ENCODE data around the gene SETD1B.
"Not testable (repeated sequence)": the region's sequence is repeated elsewhere in the genome, so short reads cannot be mapped to it uniquely, and the experiment has no call there.

SETD1B gene

DNA sequence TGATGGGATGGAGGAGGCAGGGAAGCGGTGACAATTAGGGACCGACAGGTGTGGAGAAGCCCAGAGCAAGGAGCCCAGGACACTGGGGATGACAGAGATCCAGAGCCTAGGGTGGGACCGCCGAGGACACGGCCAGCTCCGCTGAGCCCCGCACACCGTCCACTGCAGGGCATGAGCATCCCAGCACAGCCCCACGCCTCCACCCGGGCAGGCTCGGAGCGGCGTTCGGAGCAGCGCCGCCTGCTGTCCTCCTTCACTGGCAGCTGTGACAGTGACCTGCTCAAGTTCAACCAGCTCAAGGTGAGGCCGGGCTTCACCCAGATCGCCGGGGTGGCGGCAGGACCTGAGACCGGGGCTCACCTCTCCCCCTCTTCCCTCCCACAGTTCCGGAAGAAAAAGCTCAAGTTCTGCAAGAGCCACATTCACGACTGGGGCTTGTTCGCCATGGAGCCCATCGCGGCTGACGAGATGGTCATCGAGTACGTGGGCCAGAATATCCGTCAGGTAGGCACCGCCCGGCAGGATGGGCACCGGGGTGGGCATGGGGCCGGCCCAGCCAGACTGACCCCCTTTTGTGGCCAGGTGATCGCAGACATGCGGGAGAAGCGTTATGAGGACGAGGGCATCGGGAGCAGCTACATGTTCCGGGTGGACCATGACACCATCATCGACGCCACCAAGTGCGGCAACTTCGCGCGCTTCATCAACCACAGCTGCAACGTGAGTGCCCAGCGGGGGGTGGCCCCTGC is 23.7 kb downstream of the SETD1B start:
- no peak for DNase-seq

DNA sequence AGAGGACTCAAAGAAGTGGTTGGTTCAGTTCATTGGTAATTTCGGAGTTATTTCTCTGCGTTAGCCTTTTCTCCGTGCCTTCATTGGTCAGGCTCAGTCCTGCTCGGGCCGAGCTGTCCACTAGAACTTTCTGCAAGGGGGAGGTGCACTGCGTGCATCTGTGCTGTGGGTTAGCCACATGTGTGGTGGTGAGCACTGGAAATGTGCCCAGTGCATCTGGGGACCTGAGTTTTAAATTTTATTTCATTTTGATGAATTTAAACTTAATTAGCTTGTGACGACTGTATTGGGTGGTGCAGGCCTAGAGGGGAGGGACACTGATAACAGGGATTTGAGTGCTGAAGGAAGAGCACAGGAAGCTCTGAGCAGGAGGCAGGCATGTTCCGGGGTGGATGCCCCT is 24.5 kb downstream of the SETD1B start:
- DNase-seq: no peak

DNA sequence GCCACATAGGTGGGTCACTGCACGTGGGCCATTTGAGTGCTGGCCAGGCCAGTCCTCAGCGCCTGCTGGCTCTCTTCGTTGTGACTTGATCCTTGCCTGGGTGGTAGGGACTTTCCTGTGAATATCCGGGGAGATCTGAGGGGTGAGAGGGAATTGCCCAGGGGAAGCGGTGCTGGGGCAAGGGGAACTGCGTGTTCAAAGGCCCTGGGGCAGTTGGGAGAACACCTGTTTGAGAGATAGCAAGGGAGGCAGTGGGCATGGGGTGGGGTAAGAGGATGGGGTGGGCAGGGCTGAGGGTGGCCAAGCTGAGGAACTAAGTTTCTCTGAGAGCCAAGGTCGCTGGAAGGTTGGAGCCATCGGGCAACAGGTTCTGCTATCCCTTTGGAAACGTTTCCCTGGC is 25.0 kb downstream of the SETD1B start:
- DNase-seq: no peak

DNA sequence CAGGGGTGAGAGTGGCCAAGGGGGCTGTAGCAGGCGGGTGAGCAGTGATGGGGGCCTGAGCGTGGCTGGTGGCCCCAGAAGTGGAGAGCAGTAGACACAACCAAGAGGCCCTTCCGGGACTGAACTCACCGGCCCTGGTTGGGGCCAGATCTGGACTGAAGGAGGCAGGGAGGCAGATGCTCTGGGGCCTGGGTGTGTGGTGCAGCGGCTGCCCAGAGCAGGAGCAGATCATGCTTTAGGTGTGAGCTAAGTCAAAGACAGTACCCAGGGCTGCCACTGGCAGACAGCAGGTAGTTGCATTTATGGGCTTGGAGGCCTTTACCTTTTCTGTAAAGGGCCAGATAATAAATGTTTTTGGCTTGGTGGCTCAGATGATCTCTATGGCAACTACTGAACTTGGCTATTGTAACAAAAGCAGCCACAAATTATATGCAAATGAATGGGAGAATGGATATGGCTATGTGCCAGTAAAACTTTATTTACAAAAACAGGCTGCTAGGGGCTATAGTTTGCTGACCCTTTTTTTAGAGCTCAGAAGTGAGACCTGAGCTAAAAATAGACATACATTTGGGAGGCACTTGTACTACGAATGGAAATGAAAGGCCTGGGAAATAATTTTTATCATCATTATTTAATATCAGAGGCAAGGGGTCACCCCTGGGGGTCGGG is 25.6 kb downstream of the SETD1B start:
- DNase-seq: no peak

DNA sequence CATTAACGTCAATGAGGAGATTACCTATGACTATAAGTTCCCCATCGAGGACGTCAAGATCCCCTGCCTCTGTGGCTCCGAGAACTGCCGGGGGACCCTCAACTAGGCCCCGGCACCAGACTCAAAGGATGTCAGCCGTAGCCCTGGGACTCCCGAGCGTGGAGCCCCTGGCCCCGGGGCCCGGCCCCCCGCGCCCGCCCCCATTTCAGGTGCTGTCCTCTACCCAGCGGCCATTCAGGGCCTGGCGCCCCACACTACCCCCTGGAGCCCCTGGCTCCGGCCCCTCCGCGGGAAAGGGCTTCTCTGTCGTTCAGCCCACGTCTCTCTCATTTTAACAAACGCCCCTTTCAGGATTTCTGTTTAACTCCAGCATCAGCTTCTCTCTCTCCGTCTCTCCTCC is 26.3 kb downstream of the SETD1B start:
- no peak for DNase-seq

DNA sequence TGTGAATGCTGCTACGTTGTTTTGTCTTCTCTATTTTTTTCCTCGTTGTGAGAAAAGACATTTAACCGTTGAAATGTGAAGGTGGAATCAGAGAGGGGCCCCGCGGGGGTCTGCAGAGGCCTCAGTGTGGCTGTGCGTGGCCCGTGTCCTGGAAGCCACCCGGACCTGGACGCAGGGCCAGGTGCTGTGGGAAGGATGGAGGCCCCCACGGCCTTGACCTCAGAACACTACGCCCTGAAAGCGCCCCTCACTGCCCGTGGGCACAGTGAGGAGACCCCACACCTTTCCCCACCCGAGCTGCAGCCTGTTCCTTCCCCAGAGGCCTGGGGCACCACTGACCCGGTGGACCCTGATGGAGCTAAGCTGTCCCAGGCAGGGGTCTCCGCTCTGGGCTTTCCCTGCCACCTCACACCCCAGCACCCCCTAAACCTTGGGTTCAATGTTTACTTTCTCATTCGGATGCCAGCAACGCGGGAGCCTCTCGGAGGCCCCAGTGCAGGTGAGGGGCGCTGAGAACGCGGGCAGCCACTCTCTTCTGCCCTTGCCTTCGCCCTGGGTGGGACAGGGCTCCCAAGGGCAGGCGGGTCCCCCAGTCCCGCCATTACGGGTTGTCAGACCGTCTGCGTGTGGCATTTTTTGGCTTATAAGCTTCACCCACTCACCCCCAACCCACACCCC is 26.9 kb downstream of the SETD1B start:
- no peak for DNase-seq

DNA sequence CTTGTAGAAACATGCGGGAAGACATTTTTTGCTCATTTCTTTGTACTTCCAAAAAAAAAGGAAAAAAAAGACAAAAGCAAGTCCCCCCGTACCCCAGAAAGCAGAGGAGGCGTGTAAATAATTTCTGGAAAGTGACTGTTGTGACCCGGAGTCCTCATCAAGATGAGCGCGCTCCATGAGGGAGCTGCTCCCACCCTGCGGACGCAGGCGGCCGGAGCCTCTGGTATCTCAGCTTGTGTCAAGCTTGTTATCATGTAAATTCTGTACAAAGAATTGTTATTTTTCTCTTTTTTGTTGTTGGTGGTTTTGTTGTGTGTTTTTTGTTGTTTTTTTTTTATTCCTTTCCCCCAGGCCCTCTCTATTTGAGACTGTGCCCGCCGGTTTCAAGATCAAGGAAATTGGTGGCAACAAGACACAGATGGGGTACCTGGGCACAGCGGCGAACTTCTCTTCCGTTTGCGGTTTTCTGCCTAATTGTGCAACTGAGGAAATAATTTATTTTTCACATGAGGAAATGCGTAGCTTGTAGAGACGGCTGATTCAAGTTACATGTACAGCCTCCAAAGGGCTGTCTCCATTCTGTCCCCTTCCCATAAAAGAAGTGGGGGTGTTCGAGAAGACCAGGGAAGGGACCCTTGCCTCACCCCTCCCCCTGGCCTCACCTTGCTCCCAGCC is 27.9 kb downstream of the SETD1B start:
- DNase-seq: no peak

DNA sequence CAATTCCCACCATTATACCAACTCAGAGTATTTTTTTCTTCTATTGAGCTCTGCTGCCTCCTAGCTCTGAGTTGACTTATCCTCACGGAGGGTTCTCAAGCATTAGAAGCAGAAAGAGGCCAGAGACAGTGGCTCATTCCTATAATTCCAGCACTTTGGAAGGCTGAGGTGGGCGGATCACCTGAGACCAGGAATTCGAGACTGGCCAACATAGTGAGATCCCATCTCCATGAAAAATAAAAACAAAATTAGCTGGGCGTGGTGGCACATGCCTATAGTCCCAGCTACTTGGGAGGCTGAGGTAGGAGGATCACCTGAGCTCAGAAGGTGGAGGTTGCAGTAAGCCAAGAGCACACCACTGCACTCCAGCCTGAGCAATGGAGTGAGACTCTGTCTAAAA is 33.9 kb downstream of the SETD1B start:
- DNase-seq: no peak

DNA sequence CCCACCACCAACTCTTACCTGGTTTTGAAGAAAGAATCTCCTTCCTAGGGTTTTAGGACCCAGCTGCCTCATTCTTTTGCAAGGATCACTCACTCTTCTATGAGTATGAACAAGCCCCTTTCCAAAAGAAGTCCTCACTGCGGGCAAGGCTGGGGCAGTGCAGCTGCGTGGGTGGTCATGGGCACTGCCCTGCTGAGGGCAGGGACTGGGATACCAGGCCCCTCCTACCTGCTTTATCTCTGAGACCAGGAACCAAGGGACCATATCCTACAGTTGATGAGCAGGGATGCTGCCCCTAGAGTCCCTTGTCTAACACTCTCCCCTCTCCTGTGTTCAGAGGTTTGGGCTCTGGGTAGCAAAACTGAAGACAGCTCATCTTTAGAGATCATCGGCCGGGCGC is 34.3 kb downstream of the SETD1B start:
- no peak for DNase-seq

DNA sequence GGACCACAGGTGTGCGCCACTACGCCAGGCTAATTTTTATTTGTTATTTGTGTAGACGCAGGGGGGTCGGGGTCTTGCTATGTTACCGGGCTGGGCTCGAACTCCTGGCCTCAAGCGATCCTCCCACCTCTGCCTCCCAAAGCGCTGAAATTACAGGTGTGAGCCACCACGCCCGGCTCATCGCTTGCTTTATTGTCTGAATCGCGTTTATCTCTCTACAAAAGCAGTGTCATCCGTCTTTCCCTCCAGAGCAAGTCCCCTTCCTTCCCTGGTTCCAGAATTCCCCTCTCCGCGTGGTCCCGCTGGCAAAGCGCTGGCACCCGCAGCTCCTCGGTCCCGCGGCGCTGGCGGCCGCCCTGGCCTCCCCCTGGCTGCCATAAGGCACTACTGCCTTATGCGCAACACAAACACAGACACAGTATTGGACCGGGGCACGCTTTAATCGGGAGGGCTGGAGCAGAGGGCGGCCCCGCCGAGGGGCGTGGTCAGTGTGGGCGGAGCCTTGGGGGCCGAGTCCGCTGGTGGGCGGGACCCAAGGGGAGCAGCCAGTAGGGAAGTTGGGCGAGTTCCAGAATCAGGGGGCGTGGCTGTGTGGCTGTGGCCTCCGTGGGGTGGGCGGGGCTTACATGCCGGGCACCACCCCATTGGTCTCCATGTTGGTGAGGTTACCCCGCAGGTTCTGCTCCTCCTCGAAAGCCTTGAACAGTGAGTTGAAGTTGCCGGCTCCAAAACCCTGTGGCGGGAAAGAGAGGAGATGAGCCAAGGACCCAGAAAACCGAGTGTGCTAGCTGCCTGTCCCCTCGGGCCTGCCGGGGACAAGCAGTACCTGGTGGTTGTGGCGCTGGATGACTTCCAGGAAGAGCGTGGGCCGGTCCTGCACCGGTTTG is 35.5 kb downstream of the SETD1B start:
- peak; percentile 100 for DNase-seq

DNA sequence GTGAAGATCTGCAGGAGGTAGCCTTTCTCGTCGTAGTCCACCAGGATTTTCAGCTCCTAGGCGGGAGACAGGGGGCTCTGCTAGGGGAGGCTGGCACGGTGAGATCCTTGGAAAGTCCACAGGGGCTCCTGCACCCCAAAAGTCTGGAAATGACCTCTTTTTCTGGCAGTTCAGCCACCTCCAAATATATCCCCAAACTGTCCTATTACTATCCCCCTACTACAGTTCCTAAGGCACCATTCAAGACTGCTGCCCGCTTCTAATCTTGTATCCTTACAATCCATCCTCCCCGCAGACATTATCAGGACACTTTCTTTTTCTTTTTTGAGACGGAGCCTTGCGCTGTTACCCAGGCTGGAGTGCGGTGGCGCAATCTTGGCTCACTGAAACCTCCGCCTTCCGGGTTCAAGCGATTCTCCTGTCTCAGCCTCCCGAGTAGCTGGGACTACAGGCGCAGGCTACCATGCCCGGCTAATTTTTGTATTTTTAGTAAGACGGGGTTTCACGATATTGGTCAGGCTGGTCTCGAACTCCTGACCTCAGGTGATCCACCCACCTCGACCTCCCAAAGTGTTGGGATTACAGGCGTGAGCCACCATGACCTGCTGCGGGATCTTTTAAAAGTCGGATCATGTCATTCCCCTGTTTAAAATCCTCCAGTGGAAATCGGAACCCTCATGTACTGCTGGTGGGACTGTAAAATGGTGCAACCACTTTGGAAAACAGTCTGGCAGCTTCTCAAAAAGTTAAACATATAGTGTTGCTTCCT is 36.4 kb downstream of the SETD1B start:
- no peak for DNase-seq

DNA sequence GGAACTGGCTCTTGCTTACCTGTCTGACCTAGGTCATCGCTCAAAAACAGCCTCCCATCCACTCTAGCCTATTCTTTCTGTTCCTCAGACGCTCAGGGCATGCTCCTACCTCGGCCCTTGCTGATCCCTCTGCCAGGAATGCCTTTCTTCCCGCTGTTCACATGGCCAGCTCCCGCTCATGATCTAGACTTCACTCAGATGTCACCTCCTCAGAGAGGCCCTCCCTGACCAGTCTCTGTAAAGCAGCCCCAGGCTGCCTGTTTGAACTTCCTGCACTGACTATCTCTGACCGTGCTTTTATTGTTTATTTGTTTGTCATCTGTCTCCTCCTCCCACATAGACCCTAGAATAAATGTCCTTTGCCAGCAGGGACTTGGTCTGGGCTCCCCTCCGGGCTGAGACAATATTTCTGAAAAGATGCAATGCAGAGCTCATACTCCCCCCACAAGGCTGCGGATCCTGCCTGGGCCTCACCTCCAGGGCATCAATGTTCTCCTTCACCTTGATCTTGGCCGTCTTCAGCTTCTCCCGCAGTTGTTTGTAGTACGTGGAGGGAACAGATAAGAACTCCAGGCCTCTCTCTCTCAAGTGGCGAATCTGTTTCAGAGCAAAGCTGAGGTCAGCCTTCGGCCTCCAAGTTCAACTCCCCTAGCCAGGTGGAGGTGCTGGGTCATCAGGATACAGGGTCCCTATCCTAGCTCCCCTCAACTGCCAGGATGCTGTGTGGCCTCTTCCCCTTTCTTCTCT is 39.6 kb downstream of the SETD1B start:
- peak; percentile 86 for DNase-seq

DNA sequence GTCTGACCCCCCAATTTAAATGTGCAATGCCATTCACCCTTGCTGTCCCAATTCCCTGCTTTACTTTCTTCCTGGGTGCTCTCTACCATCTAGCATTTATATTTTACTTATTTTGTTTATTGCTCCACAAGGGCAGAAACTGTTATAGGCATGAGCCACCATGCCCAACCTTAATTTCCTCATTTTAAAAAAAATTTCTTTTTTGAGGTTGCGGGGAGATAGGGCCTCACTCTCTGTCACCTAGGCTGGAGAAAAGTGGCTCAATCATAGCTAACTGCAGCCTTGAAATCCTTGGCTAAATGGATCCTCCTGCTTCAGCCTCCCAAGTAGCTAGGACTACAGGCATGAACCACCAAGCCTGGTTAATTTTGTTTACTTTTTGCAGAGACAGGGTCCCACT is 41.9 kb downstream of the SETD1B start:
- DNase-seq: no peak

DNA sequence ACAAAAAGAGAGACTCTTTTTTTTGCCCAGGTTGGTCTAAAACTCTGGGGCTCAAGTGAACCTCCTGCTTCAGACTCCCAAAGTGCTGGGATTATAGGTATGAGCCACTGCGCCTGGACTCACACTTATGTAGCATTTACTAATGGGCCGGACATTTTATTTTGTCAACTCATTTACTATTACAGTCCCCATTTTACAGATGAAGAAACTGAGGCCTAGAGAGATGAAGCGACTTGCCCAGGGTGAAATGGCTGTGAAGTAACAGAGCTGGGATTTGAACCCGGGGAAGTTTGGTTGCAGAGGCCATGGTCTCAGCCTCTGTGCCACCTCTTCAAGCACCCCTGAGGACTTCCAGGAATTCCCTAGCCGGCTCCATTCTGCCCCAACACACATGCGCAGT is 45.4 kb downstream of the SETD1B start:
- no peak for DNase-seq

DNA sequence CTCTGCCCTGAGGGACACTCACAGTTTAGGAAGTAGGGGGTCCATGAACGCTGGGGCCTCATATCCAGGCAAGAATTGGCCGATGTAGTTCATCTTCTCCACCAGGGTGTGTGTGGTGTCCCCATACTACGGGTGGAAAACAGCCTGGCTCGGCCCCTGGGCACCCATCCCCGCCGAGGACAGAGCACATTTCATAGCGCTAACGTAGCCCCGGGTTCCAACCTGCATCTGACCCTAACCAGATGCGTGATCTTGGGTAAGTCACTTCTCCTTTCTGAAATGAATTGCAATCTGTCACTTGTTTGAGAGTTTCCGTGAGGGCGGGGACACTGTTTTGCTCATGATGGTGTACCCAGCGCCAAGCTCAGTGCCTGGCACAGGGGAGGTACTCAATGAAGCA is 45.9 kb downstream of the SETD1B start:
- DNase-seq: no peak

DNA sequence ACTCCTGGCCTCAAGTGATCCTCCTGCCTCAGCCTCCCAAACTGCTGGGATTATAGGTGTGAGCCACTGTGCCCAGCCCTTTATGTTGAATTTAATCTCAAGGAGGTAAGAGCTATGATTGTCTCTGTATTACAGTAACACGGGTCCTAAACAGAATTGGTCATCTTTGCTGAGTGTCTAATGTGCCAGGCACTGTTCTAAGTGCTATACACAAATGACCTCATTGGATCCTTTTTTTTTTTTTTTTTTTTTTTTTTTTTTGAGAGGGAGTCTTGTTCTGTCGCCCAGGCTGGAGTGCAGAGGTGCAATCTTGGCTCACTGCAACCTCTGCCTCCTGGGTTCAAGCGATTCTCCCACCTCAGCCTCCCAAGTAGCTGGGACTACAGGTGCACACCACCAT is 48.6 kb downstream of the SETD1B start:
- not testable (repeated sequence) for DNase-seq

DNA sequence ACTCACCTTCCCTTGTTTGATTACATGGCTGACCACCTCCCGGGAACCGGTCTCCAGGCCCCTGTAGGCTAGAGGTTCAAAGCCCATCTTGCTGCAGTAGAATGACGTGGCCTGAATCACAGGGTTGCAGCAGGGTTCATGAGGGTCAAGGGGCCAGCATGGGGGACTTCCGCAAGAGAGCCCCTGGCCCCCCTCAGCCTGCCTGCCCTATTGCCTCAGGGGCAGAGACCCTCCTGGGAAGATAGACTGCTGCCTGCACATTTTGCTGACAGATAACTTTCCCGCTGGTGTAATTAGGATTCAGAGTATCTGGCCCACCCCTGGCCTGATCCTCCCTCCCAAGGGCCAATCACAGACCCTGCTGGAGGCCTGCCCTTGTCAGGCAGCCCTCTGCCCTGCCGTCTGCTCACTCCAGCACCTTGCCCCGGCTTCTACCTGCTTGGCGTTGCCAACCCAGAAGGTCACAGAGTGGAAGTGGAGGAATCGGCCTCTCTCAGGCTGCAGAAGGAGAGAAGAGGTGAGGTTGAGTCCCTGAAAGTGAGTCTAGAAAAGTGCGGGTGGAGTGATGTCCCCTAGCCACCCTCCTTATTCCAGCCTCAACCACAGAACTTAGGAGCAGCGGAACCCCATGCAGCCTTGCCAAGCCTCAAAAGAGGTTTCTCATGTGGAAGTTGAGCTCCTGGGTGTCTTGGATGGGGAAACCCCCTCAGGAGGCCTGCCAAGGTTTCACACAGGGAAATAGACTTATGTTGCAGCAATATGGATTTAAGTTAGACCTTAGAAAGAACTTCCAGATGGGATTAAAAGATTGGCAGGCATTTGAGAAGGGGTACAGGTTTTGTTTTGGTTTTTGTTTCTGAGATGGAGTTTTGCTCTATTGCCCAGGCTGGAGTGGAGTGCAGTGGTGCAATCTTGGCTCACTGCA is 53.8 kb downstream of the SETD1B start:
- DNase-seq: no peak

DNA sequence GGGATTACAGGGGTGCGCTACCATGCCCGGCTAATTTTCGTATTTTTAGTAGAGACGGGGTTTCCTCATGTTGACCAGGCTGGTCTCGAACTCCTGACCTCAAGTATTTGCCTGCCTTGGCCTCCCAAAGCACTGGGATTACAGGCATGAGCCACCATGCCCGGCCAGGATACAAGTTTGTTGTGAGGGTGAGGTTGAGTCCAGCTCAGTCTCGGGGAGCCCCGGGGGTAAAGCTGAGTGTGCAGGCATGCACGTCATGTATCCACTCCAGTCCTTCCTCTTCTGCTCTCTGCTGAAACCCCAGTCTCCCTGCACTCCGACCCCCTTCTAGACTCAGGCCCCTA is 54.5 kb downstream of the SETD1B start:
- no peak for DNase-seq

DNA sequence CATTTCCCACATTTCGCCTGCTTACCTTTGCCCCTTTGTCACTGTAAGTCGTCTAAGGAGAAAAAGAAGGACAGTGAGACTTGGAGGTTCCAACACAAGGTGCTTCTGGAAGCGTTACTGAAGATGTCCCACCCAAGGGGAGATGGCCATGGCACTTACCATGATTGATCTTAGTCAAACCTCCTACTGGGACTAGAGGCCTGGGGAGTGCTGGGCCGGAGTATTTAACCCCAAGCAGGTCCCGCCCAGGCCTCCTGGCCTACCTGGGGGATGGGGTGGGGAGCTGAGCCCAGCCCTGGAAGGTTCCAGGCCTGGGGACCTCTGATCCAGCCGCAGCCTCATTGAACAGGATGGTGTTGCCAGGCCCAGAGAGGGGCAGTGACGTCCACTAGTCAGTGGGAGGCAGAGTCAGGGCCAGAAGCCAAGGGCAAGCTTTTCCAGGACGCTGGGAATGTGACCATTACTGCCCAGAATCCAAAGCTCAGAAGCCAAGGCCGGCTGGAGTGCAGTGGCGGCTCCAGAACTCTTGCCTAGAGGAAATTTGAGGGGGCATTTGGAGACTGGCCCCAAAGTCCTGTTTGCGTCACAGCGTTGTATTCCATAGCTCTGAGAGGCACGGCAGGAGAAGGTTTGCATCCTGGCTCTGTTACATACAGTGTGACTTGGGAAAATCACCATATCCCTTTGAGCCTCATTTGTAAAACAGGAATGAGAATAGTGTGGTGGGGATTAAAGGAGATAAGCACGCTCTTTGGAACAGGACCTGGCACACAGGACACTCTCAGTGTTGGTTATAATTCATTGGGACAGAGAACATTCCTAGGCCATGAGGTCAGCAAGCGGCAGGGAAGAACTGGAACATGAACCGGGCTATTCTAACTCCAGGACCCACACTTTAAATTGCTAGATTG is 55.1 kb downstream of the SETD1B start, which contains the start of gene HPD:
Gene HPD (minus strand): TSS at position 198 of the 911 bp plus-strand sequence. CDS start 36 bp downstream, at position 162.
- DNase-seq: peak; percentile 95

Measured in islet precursor cell (in vitro differentiated cells).